IPS-NIHi7 (cell line): ENCODE results near the gene ODAD2.
A peak's percentile ranks its signal among the peaks of the same experiment; 100 is the strongest.

Experiments
- DNase-seq: peaks from one replicate; pipeline ENCODE4 v3.0.0; 2012; ENCODE audit warnings: mixed read lengths; ENCODE audit errors: extremely low spot score

The ODAD2 gene

DNA sequence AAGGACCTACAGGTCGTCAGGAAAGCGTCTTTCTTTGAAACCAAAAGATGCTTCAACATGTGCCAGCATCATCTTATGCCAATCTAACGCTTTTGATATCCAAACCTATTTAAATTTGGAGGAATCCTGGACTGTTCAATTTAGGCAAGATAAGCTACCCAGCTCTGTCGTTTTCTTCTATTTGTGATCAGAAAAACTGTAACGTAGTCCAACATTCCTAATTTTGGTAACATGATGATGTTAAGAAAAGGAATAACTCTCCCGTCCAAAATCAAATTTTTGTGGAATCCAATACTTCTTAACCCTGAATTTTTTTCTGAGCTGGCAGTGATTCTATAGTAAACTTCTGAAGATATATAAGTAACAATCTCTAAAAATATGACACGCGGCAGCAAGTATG is 160.0 kb downstream of the ODAD2 start:
- DNase-seq: no peak

DNA sequence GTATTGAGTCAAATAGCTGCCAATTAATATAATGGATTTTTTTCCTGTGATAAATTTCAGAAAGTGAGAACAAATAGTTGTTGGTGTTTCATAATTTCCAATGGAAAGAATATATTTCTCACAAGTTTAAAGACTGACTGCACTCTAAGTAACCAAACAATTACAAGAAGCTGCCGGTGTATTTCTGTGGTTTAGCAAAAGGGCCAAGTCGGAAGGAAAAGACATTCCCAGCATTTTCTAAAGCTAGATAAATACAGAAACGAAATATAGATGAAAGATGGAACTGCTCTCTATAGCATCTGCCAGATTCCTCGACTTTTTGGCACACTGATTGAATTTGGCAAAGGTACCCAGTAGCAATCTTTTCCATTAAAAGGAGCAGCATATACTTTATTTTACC is 160.5 kb downstream of the ODAD2 start:
- no peak for DNase-seq

DNA sequence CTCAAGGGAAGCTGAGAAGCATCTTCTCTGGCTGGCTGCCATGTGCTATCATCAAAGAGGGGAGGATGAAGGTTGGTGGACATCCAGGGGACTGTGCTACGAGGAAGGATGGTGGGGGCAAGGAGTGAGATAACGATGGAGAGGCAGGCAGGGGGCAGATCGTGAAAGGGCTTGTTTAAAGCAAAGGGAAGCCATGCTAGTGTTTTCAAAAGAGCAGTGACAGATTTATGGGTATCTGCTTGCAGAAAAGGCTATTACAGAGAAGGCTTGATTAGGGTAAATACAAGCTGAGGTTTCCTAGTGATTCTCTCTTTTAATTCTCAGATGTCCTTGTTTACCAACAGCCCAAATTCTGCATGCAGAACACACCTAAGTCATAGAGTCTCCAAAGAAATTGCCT is 164.4 kb downstream of the ODAD2 start:
- DNase-seq: no peak

DNA sequence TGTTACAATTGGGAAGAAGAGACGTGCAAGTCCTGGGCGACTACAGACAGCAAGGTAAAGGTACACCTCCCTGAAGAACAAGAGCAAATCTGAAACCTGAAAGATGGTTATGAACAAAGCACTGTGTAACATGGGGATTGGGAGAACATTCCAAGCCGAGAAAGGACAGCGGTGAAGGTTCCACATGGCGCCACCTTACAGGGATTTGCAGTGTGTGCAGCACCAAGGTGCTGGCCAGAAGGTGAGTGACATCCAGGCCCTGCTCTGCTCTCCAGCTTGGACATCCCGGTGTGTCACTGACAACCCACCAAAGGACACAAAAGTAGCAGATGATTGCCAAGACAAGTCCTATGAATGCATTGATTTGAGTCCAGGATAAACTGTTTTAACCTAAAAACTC is 165.1 kb downstream of the ODAD2 start:
- no peak for DNase-seq

DNA sequence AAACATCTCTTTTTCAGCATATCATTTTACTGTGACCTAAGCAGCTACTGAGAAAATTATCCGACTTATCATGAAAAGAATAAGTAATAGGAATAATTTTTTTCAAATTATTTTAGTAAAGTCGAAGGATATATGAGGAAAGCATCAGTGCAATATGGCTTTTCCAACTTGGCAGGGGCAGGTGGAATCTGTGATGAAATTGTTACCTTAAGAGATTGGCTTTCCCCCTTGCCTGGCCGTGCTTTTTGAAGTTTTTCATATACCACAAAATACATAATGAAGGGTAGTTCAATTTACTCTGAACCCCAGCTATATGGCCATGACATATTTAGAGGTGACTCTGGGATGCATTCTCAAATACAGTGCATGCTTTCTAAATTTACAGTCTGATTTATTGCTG is 166.1 kb downstream of the ODAD2 start:
- no peak for DNase-seq

DNA sequence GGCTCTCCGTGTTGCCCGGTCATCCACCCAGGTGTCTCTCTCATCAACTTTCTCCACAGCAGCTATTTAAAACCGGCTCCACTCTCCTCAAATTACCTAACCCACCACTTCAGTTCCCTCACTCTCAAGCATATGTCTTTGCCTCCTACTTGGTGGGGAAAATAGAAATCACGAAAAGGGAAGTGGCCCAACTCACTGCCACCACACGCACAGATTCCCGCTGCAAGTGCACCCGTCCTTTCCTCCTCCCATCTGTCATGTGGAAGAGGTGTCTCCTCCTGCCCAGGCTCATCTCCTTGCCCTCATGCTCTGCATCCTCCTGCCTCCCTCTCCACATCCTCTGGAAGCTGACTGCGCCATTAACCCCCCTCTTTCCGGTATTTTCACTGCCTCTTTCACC is 172.5 kb downstream of the ODAD2 start:
- DNase-seq: no peak

DNA sequence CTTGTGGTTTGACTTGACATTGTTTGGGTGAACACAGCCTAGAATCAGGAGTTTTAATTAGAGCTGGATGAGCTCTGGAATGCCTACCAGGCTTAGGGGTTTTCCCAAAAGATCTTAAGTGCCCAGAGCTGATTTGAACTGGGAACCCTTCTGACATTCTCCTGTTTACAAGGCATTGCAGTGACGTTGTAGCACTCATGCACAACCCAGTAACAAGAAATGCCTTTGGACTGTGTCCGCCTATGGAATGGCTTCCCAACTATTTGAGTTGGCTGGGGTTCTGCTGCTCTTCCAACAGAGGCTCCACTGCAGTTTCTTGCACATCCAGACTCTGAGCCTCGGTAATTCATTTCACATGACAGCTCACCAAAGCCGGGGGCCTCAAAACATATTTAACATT is 176.6 kb downstream of the ODAD2 start:
- DNase-seq: no peak

DNA sequence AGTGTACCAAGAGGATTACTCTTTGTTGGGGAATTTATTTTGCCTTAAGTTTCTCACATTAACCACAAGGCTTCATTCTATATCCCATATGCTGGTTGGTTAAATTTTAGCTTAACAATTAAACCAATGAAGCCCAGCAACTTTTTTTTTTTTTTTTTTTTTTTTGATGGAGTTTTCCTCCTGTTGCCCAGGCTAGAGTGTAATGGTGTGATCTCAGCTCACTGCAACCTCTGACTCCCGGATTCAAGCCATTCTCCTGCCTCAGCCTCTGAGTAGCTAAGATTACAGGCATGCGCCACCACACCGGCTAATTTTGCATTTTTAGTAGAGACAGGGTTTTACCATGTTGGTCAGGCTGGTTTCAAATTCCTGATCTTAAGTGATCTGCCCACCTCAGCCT is 178.2 kb downstream of the ODAD2 start:
- DNase-seq: no peak

DNA sequence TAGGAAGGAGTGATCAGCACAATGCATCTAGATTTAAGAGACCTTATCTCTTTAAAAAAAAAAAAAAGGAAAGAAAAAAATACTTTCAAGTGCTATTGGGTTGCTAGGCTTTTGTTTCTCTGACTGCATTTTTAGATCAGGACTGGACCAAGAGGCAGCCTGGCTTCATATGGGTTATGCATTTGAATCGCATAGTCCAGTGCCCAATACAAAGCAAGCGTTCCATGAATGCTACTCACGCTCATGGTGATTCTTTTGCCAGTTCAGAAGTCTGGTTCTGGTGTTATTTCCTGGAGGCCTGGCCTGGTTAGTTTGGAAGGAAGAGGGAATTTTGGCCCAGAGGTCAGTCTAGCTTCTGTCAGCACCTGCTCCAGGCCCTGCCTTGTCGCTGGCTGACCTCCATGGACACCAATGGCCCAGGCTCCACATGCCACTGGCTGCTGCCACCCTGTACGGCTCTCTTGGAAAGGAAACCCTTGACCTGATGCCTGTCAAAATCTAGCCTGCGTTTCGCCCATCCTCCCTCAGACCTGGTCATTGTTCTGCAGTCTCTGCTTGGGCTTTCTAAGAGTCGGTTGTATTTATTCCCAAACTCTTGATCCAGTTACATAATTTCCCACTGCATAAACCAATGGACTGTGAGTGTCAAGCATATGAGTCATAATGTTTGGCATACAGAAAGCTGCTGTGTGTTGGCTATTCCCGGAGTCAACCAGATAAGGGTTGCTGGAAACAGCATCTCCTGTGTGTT is 178.9 kb downstream of the ODAD2 start:
- DNase-seq: no peak

DNA sequence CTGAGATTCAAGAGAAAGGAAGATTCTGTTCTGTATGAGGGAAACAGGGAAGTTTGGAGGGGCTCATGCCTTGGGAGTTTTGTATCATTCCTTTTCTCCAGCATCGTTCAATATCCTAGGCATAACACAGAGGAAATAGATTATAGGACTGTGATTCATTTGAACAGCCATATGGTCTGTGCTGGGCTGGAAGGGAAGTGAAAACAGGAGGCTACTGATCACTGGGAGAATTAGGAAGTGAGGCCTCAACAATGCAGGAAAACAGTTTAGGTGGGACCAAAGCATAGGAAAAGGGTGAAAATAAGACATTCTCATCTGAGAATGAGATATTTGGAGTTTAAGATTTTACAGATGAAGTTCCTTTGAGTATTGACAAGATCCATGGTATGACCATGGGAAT is 182.6 kb downstream of the ODAD2 start:
- DNase-seq: no peak

DNA sequence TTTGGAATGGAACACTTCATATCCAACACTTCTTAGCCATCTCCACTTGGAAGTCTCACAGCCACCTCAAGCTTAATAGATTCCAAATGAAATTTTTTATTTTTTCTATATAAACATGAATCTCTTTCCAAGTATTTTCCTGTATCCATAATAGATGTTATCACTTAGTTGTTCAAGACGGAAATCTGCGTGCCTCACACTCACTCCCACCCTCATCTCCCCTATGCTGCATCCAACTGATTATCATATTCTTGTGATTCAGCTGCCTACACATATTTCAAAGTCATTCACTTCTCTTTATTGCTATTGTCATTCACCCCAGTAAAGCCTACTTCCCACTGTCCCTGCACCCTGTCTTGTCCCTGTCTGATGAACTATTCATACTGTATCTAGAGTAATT is 183.0 kb downstream of the ODAD2 start:
- no peak for DNase-seq

DNA sequence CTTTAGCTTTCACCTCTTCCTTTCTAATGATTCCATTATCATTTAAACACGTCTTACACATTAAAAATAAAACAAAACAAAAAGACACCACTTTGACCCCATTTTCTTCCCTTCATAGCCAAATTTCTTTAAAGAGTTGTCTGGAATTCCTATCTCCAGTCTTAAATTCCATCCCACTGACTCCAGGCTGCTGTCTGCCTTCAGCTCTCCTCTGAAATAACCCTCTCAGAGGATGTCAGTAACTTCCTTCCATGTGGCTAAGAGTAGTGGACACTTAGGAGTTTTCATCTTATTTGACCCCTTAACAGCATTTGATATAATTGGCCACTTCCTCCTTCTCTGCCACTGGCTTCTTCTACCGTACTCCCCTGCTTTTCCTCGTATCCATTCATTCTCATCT is 183.6 kb downstream of the ODAD2 start:
- DNase-seq: no peak

DNA sequence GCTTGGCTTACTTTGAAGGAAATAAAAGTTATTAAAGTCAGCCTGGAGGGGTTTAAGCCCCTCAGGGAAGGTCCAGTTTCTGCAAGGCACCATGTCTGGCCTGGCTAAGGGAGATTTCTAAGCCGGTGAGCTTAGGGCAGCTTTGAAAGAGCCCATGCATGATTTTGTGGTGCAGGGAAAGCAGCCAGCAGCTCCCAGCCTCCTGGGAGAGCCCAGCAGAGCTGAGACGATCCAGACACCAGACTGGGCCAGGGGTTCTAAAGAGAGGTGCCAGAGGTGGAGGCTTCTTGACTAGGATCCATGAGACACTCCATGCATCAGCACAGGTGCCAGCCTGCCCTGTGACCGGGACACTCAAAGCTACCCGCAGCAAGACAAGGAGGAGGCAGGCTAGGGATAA is 193.7 kb downstream of the ODAD2 start:
- DNase-seq: no peak

DNA sequence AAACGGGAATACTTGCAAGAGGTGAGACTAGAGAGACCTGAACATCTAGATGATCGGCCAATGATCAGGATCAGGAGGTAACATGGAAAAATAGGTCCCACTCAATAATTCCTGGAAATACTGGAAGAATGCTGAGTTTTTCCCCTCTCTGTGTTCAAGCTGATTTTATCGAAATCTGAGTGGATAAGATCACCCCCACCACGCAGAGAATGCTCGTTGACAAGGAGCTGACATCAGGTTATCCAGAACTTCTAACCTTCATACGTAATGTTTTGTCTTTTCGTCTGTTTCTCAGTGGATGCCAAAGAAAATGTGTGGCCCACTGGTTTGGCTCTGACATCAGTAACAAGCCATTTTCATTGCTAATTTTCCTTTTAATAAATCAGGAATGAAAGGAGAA is 194.7 kb downstream of the ODAD2 start:
- DNase-seq: no peak

DNA sequence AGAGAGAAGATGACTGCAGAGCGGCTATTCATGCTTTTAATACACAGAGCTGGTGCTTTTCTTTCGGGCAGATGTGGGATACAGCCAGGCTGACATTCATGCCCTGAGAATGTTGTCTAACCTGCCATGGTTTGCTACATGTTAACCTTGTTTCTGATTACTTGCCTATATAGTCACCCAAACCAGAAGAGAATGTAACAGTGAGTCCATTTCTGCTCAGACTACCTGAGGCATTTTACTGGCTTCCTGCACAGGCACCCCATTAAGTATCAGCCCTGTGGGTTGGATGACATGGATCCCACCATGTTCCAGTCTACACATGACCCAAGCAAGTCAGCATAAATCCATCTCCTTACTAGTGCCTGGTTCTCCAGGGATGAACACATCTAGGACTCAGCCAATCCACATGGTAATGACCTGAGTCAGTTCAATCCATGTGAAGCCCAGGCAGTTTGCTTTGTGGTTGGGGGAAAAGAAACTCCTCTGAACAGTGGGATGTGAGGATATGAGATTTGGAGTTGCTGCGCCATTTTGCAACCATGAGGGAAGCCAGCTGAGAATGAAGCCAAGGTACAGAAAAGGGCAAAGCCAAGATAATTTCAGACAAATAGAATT is 197.6 kb downstream of the ODAD2 start:
- no peak for DNase-seq

DNA sequence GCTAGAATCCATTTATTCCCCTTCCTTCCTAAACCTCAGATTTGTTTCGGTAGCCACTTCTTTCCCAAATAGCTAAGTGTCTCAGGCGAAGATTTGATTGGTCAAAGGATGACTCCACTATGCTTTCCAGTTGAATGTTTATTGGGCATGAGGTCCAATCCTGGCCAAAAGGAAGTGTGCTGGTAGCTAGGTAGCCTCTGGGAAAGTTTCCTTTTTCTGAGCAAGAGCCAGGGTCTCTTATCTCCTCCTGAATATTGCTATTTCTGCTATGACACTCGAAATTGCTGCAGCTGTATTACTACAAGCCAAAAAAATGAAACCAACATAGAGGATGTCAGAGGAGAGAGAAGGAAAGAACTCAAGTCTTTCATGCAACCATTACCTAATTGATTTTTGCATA is 199.8 kb downstream of the ODAD2 start:
- DNase-seq: no peak

DNA sequence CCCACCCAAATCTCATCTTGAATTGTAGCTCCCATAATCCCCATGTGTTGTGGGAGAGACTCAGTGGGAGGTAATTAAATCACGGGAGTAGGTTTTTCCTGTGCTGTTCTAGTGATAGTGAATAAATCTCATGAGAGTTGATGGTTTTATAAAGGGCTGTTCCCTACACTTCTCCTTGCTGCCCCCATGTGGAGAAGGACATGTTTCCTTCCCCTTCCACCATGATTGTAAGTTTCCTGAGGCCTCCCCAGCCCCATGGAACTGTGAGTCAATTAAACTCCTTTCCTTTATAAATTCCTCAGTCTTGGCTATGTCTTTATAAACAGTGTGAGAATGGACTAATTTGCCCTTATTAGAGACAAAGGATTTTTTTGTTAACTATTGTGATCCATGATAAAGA is 204.7 kb downstream of the ODAD2 start:
- DNase-seq: no peak

DNA sequence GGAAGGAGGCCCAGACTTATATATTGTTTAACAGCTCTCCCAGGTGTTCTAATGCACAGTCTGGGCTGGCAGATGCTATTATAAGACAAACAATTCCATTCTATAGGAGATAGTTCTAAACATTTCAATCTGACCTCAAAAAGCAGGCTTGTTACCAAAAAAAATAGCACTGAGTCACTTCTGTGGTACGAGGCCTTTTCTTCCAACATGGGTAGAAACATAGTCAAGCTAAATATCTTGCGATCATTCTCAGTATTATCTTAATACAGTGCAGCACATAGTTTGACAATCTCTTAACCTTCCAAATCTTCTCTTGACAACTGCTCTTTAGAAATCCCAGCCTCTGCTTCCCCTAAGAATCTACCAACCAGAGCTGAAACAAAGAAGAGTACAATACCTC is 206.7 kb downstream of the ODAD2 start:
- no peak for DNase-seq

DNA sequence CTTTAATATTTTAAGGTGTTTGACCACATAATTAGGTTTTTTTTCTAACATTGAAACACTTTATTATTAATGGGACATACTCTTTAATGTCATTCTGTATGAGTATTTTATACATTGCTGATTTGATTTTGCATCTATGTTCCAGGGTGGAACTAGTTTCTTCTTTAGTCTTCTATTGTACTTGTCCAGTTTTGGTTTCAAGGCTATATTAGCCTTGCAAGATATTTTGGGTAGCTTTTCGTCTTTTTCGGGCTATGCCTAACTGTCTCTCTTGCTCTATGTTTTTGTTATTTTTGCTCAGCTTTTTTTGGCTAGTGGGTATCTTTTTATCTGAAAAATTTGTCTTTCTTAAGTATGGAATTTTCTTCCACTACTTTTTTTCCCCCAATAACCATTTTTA is 214.6 kb downstream of the ODAD2 start:
- DNase-seq: no peak

DNA sequence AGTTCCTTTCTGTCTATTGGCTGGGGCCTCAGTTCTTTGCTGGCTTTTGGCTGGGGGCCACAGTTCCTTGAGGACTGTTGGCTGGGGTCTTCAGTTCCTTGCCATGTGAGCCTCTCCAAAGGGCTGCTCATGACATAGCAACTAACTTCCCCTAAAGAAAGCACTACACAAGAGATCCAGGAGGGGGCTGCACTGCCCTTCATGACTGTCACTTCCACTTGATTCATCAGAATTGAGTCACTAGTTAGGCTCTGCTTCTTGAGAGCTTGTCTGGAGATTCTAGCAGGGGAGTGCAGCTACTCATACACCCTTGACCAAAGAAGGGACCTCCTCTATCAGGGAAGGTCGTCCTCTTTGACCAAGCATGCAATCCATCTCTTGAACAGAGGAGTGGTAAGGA is 215.2 kb downstream of the ODAD2 start:
- peak; percentile 72 for DNase-seq

DNA sequence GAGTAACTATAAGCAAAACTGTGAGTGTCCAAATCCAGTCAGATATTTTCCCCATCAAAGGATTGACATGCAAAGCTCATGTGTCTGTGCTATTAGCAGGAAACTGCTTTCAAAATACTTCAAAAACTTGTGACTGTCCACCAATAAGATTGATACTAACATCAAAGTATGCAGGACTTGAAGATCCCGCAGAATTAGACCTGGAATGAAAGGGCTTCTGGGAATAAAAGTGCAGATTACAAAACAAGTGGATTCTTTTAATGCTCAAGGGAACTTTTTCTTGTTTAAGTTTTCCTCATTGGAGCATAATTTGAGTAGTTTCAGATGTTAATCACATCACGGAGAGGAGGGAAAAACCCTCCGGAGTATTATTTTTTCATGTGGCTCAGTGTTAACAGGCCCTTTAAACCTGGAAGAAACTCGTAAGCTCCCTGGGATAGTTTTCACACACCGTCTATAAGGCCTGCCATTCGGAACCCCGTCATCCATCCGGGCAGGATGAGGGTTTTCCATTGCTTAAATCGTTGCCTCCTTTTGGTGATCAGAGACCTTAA is 219.3 kb downstream of the ODAD2 start:
- DNase-seq: no peak

DNA sequence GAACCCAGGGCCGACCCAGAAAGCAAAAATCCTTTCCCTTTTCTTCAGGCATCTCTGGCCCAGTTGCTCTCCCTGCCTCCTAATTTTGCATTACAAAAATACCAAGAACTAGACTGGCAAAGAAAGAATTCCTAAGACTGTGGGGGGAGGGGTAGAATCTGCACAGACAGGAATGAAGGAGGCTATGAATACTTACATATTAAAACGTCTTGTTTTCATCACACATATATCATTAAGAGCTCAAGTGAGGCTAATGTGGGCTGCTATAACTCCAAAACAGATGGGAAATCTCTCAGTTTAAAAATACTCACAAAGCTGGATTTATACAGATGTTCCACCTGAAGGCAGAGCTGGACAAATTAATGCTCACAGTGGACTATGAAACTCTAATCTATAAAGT is 224.0 kb downstream of the ODAD2 start:
- DNase-seq: no peak

DNA sequence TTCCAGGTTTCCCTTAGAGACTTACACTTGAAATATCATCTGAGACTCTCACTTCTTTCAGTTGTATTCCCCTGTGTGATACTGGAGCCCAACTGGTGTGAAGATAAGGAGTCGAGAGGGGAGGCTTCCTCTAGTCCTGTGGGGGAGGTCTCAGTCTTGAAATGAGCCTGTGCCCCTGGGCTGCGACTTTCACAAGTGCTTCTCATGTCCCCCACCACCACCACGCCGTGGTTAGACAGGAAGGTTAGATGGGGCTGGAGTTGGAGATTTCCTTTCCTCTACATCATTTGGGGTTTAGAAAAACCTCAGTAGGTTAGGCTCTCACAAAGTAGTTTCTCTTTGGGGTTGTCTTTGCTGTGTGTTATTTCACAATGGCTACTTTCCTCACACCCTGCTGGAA is 227.6 kb downstream of the ODAD2 start:
- DNase-seq: no peak

DNA sequence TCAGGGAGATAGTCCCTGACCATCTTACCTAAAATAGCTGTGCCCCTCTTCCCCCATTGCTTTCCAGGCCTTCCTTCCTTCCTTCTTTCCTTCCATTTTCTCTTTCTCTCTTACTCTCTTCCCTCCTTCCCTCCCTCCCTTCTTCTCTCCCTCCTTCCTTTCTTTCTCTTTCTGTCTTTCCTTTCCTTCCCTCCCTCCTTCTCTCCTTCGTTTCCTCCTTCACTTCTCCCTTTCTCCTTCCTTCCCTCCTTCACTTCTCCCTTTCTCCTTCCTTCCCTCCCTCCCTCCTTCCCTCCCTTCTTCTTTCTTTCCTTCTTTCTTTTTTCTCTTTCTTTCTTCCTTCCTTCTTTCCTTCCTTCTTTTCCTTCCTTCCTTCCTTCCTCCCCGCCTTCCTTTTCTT is 228.7 kb downstream of the ODAD2 start:
- no peak for DNase-seq
